Osteocyte (in vitro differentiated cells): Measurements from ENCODE around the gene MUC20. TPM values are rescaled to one million over a fixed set of nuclear protein-coding genes. Genes with fewer than 3 reads are reported as not detected.
"Not testable (repeated sequence)": the region's sequence is repeated elsewhere in the genome, so short reads cannot be mapped to it uniquely, and the experiment has no call there.

Source experiments
- DNase-seq: peaks from one replicate; pipeline ENCODE4 v3.0.0; 2021; ENCODE audit warnings: mixed read lengths; ENCODE audit not compliant: unreplicated experiment; ENCODE audit errors: extremely low spot score
- H3K27ac Mint-ChIP-seq: one replicate; pipeline ENCODE4 v1.8.0; 2021; ENCODE audit warnings: mild to moderate bottlenecking, mixed read lengths; ENCODE audit not compliant: unreplicated experiment
- H3K27me3 Mint-ChIP-seq: one replicate; pipeline ENCODE4 v1.8.0; 2021; ENCODE audit warnings: mixed read lengths; ENCODE audit not compliant: unreplicated experiment
- H3K36me3 Mint-ChIP-seq: one replicate; pipeline ENCODE4 v1.8.0; 2021; ENCODE audit warnings: mixed read lengths; ENCODE audit not compliant: unreplicated experiment
- H3K4me1 Mint-ChIP-seq: one replicate; pipeline ENCODE4 v1.8.0; 2021; ENCODE audit warnings: mixed read lengths; ENCODE audit not compliant: unreplicated experiment
- H3K4me3 Mint-ChIP-seq: one replicate; pipeline ENCODE4 v1.8.0; 2021; ENCODE audit warnings: mild to moderate bottlenecking, moderate library complexity, mixed read lengths; ENCODE audit not compliant: unreplicated experiment
- H3K9me3 Mint-ChIP-seq: one replicate; pipeline ENCODE4 v1.8.0; 2021; ENCODE audit warnings: mixed read lengths; ENCODE audit not compliant: unreplicated experiment
- CTCF ChIP-seq: fragments of 200-600 bp; sonication (generic); IDR thresholded peaks from 2 replicates; pipeline ENCODE4 v1.5.0; 2021; ENCODE audit warnings: antibody characterized with exemption, mild to moderate bottlenecking, moderate library complexity
- total RNA-seq: library from RNA; stranded (reverse); gene quantifications from 2 replicates; pipeline ENCODE4 v1.2.1, GENCODE V29; 2021

The MUC20 gene
- total RNA-seq, 1 donor from 2014 or later, result 7.6 TPM

GRCh38 chr3:195744437-195744836 is 23.7 kb downstream of the MUC20 start:
- Mint-ChIP-seq H3K36me3 (peaks cover 5% of the 10 kb centered on the region), H3K27ac (no peak overlapping the region), H3K27me3 (peaks cover 70% of the 10 kb centered on the region), H3K9me3 (no peaks in the 10 kb centered on the region), H3K4me3 (no peak overlapping the region), H3K4me1 (peaks cover 3% of the 10 kb centered on the region)
- TF ChIP-seq CTCF, result no peak
- DNase-seq, result no peak

DNA sequence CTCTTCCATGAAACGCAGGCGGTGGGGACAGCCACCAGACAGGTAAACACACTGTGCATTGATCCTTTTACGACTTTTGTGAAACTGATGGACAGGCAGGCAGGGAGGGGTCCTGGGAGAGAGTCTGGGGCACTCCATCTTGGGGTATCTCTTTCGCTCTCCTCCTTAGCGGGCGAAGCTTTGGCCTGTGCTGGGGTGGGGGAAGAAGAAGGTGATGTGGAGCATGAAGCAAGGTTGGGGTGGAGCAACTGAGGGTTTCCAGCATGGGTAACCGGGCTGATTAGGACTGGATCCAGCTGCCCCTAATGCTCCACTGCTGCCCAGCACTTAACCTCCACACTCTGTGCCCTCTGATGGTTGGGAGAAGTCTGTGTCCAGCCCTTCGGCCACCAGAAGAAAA is 25.6 kb downstream of the MUC20 start:
- H3K36me3 Mint-ChIP-seq, result peaks cover 5% of the 10 kb centered on the region
- no peak overlapping the region for H3K27ac Mint-ChIP-seq
- H3K9me3 Mint-ChIP-seq, result no peaks in the 10 kb centered on the region
- TF ChIP-seq CTCF, result no peak
- H3K4me3 Mint-ChIP-seq, result no peak overlapping the region
- H3K4me1 Mint-ChIP-seq, result peaks cover 3% of the 10 kb centered on the region
- H3K27me3 Mint-ChIP-seq, result peaks cover 56% of the 10 kb centered on the region
- no peak for DNase-seq

DNA sequence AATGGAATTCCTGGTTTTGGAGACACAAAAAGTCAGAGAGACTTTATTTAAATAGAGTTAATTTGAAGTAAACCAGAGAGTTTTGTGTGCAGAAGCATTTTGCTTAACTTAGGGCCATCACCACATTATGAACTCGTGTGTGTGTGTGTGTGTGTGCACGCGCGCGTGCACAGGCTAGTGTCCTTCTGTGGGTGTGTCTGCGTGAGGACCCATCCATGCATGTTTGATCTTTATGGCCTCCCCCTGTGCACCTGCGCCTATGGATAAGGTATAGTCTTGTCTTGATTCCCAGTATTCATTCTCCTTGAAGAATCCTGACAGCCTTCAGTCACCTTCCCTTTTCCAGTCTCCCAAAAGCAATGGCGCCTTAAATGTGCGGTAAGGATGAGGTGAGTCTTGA is 26.0 kb downstream of the MUC20 start:
- peaks cover 52% of the 10 kb centered on the region for H3K27me3 Mint-ChIP-seq
- peaks cover 5% of the 10 kb centered on the region for H3K36me3 Mint-ChIP-seq
- H3K4me1 Mint-ChIP-seq, result peaks cover 3% of the 10 kb centered on the region
- H3K9me3 Mint-ChIP-seq, result no peaks in the 10 kb centered on the region
- no peak overlapping the region for H3K4me3 Mint-ChIP-seq
- no peak for DNase-seq
- TF ChIP-seq CTCF, result no peak
- no peak overlapping the region for H3K27ac Mint-ChIP-seq

GRCh38 chr3:195748661-195749060 is 27.9 kb downstream of the MUC20 start:
- peaks cover 3% of the 10 kb centered on the region for H3K4me1 Mint-ChIP-seq
- H3K27ac Mint-ChIP-seq, result no peak overlapping the region
- H3K9me3 Mint-ChIP-seq, result no peaks in the 10 kb centered on the region
- H3K27me3 Mint-ChIP-seq, result peaks cover 36% of the 10 kb centered on the region
- TF ChIP-seq CTCF, result no peak
- DNase-seq, result no peak
- no peak overlapping the region for H3K4me3 Mint-ChIP-seq
- H3K36me3 Mint-ChIP-seq, result peaks cover 5% of the 10 kb centered on the region

DNA sequence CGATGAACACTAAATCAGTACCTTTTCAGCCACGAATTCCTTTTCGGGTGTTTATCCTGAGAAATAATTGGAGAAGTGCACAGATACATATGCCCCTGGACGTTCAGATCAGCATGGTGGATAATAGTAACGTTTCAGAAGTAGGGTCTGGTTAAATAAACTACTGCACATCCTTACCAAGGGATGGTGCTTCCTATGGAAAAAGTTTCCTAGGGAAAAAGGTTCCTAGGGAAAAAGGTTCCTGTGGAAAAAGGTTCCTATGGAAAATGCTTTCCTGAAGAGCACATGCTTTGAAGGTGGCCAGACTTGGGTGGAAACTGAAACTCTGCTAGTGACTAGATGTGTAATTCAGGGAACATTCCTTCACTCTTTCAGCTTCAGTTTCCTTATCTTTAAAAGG is 28.3 kb downstream of the MUC20 start:
- not testable (repeated sequence) for H3K36me3 Mint-ChIP-seq, DNase-seq, H3K4me3 Mint-ChIP-seq, H3K4me1 Mint-ChIP-seq, H3K27ac Mint-ChIP-seq, H3K9me3 Mint-ChIP-seq
- peaks cover 34% of the 10 kb centered on the region for H3K27me3 Mint-ChIP-seq
